ENCODE data around the gene F3.
A peak's percentile ranks its signal among the peaks of the same experiment; 100 is the strongest.

Gene F3

GRCh38 chr1:94527447-94528031, 14.0 kb downstream of the F3 start:
- no peak for DNase-seq

GRCh38 chr1:94526152-94526980, 15.2 kb downstream of the F3 start:
- no peak for DNase-seq

GRCh38 chr1:94524531-94524930, 17.0 kb downstream of the F3 start:
- no peak for DNase-seq

GRCh38 chr1:94522304-94522703, 19.3 kb downstream of the F3 start:
- DNase-seq = no peak

GRCh38 chr1:94519351-94519750, 22.2 kb downstream of the F3 start:
- DNase-seq = no peak

- DNase-seq = no peak
These were observed 26.1 kb downstream of the F3 start for GRCh38 chr1:94515296-94515947.

- peak in 1 of 5 donors; percentile 2 for DNase-seq
These were observed 27.3 kb downstream of the F3 start for GRCh38 chr1:94514095-94514727.

- no peak for DNase-seq
These were observed 28.7 kb downstream of the F3 start for GRCh38 chr1:94512816-94513215.

GRCh38 chr1:94504601-94505000, 37.0 kb downstream of the F3 start:
- DNase-seq = no peak

- DNase-seq = no peak
These were observed 38.4 kb downstream of the F3 start for GRCh38 chr1:94503153-94503552.

GRCh38 chr1:94501935-94502334, 39.6 kb downstream of the F3 start:
- DNase-seq = no peak

GRCh38 chr1:94501426-94501825, 40.1 kb downstream of the F3 start:
- no peak for DNase-seq

GRCh38 chr1:94496076-94496755, 45.3 kb downstream of the F3 start:
- DNase-seq = no peak

GRCh38 chr1:94490556-94490955, 51.0 kb downstream of the F3 start:
- no peak for DNase-seq

- no peak for DNase-seq
These were observed 54.6 kb downstream of the F3 start for GRCh38 chr1:94486990-94487389.

GRCh38 chr1:94481473-94481933, 60.1 kb downstream of the F3 start:
- DNase-seq = peak in 3 of 5 donors; percentile 11 to 55 (median 12)

GRCh38 chr1:94479682-94480081, 61.9 kb downstream of the F3 start:
- no peak for DNase-seq

Data from T-helper 1 cell (primary cell).